ENCODE measurements around the gene DIO3. TPM values are rescaled to one million over a fixed set of nuclear protein-coding genes. Genes with fewer than 3 reads are reported as not detected.

DIO3 gene
- total and polyA plus RNA-seq, 8 donors, result 0.29 to 3.4 (median 1.5) TPM; not detected in 2

DNA sequence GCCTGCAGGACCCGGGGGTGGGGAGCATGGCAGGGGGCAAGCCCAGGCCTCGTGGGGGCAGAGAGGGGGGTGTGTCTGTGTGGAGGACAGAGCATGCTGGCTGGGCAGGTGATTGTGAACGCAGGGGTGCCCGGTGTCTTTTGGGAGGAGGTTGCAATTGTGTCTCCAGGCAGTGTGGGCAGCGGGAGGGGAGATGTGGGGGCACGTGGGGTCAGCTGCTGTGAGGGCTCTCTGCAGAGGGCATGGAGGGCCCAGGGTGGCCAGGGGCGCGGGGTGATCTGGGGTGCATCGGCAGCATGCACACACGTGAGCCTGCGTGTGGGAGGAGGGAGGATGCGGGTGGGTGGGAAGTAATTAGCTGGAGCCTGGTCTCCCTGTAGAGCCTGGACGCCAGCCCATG lies 32.2 kb upstream of the DIO3 start:
- peaks cover 0 to 40% (median 0%) of the 10 kb centered on the region in 3 donors for H3K27me3 ChIP-seq
- no peaks in the 10 kb centered on the region for H3K4me1 ChIP-seq
- DNase-seq, result no peak
- no peak overlapping the region for H3K27ac ChIP-seq
- intact Hi-C loops (cut with DNase I; ENCODE audit: low total_unique reads), result no loop called here
- TF ChIP-seq POLR2A (IDR thresholded peaks at IDR 0.05) (no peak), POLR2AphosphoS5 (IDR thresholded peaks at IDR 0.05) (no peak), EP300 (IDR thresholded peaks at IDR 0.05) (no peak)
- TF ChIP-seq, protein P1, sequence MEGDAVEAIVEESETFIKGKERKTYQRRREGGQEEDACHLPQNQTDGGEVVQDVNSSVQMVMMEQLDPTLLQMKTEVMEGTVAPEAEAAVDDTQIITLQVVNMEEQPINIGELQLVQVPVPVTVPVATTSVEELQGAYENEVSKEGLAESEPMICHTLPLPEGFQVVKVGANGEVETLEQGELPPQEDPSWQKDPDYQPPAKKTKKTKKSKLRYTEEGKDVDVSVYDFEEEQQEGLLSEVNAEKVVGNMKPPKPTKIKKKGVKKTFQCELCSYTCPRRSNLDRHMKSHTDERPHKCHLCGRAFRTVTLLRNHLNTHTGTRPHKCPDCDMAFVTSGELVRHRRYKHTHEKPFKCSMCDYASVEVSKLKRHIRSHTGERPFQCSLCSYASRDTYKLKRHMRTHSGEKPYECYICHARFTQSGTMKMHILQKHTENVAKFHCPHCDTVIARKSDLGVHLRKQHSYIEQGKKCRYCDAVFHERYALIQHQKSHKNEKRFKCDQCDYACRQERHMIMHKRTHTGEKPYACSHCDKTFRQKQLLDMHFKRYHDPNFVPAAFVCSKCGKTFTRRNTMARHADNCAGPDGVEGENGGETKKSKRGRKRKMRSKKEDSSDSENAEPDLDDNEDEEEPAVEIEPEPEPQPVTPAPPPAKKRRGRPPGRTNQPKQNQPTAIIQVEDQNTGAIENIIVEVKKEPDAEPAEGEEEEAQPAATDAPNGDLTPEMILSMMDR (IDR thresholded peaks at IDR 0.05), result no peak
- H3K4me3 ChIP-seq, result no peak overlapping the region
- no peaks in the 10 kb centered on the region for H3K36me3 ChIP-seq
- H3K9me3 ChIP-seq, result no peaks in the 10 kb centered on the region
- 68 to 80% (median 73%) methylated on average over 12 to 13 of the region's 13 CpGs for WGBS, 5 donors

- DNase-seq, result no peak
- TF ChIP-seq EP300 (IDR thresholded peaks at IDR 0.05) (no peak), POLR2AphosphoS5 (IDR thresholded peaks at IDR 0.05) (no peak), POLR2A (IDR thresholded peaks at IDR 0.05) (no peak)
- TF ChIP-seq, protein P1 (IDR thresholded peaks at IDR 0.05), result no peak
- Histone ChIP-seq H3K27me3 (peaks cover 0 to 29% (median 0%) of the 10 kb centered on the region in 3 donors), H3K4me3 (no peak overlapping the region), H3K36me3 (no peaks in the 10 kb centered on the region), H3K27ac (no peak overlapping the region), H3K4me1 (peaks cover 0 to 6% (median 0%) of the 10 kb centered on the region in 4 donors), H3K9me3 (no peaks in the 10 kb centered on the region)
- intact Hi-C loops (cut with DNase I; ENCODE audit: low total_unique reads), result no loop called here
- WGBS, 5 donors, result 83 to 87% (median 85%) methylated on average over 4 of the region's 4 CpGs
Observed at GRCh38 chr14:101534198-101534597, 27.1 kb upstream of the DIO3 start.

GRCh38 chr14:101535232-101535631 lies 26.1 kb upstream of the DIO3 start:
- TF ChIP-seq POLR2A (IDR thresholded peaks at IDR 0.05) (no peak), POLR2AphosphoS5 (IDR thresholded peaks at IDR 0.05) (no peak)
- TF ChIP-seq, protein P1 (IDR thresholded peaks at IDR 0.05), result no peak
- no peaks in the 10 kb centered on the region for H3K36me3 ChIP-seq
- no peak overlapping the region for H3K27ac ChIP-seq
- peaks cover 0 to 6% (median 0%) of the 10 kb centered on the region in 4 donors for H3K4me1 ChIP-seq
- H3K9me3 ChIP-seq, result no peaks in the 10 kb centered on the region
- peak in 1 of 2 donors; percentile 67 for DNase-seq
- intact Hi-C loops (cut with DNase I; ENCODE audit: low total_unique reads), result no loop called here
- H3K4me3 ChIP-seq, result no peak overlapping the region
- WGBS, 5 donors, result 18 to 42% (median 28%) methylated on average over 9 of the region's 9 CpGs
- H3K27me3 ChIP-seq, result peaks cover 0 to 22% (median 0%) of the 10 kb centered on the region in 3 donors

GRCh38 chr14:101535701-101536207 lies 25.5 kb upstream of the DIO3 start:
- no peaks in the 10 kb centered on the region for H3K36me3 ChIP-seq
- H3K4me3 ChIP-seq, result no peak overlapping the region
- H3K4me1 ChIP-seq, result peaks cover 0 to 6% (median 0%) of the 10 kb centered on the region in 4 donors
- peaks cover 0 to 27% (median 0%) of the 10 kb centered on the region in 3 donors for H3K27me3 ChIP-seq
- intact Hi-C loops (cut with DNase I; ENCODE audit: low total_unique reads), result no loop called here
- H3K9me3 ChIP-seq, result no peaks in the 10 kb centered on the region
- 62 to 81% (median 73%) methylated on average over 8 of the region's 8 CpGs for WGBS, 5 donors
- no peak for DNase-seq
- no peak for TF ChIP-seq POLR2A (IDR thresholded peaks at IDR 0.05)
- TF ChIP-seq EP300 (IDR thresholded peaks at IDR 0.05), result no peak
- TF ChIP-seq, protein P1 (IDR thresholded peaks at IDR 0.05), result no peak
- no peak for TF ChIP-seq POLR2AphosphoS5 (IDR thresholded peaks at IDR 0.05)
- no peak overlapping the region for H3K27ac ChIP-seq
